Urothelium cell line (cell line): ENCODE results near the gene PPP1R12B.
"Not testable (repeated sequence)": the region's sequence is repeated elsewhere in the genome, so short reads cannot be mapped to it uniquely, and the experiment has no call there.

Experiments used
- DNase-seq: peaks from one replicate; pipeline ENCODE4 v3.0.0; 2011; ENCODE audit warnings: low spot score, mixed read lengths
- FAIRE-seq: peaks from 2 replicates; lab custom pipeline; 2011; peaks lifted over from hg19 to GRCh38; lab: Jason Lieb, UNC

PPP1R12B gene

DNA sequence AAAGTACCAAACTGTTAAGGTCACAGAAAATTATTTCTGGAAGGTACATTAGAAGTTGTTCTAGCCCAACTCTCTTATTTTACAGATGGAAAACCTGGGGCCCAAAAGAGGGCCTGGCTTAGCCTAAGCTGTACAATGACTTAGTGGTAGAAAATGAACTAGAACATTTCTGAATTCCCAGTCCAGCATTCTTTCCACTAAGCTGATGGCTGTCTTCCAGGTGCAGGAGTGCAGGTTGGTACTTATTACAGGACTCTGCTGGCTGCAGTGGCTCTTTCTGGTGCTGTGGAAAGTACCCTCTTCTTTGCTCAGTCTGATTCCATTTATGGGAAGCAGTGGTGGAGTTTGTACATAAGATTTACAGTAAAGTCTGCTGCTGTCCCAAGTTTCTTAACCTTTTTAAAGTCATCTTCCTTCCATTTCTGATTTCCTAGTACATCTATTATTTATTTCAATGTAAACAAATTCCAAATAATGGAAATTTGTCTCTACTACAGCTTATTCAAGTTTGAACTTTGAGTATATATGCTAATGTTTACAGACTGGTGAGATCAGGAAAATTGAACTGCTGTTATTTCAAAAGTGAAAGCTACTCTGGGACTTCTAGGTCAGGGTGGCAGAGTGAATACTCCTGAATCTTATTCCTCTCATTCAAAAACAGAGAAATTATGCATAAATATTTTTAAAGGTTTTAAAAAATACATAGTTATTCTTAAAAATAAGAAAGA, 171.8 kb downstream of the PPP1R12B start:
- not testable (repeated sequence) for FAIRE-seq, DNase-seq

DNA sequence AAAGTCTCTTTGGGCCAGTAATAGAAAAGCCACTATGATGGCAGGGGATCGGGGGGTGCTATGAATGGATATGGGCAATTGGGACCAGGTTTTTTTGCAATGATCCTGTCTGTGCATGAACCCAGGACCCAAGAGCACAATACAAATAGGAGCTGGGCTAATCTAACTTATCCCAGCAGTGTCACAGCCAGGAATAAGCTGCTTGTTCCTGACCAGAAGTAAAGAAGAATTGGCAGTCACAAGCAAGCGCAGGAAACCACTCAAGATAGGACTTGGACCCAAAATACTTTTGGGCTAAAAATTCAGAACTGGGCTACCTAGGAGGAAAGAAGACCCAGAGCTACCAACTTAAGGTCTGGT, 172.3 kb downstream of the PPP1R12B start:
- not testable (repeated sequence) for DNase-seq, FAIRE-seq

DNA sequence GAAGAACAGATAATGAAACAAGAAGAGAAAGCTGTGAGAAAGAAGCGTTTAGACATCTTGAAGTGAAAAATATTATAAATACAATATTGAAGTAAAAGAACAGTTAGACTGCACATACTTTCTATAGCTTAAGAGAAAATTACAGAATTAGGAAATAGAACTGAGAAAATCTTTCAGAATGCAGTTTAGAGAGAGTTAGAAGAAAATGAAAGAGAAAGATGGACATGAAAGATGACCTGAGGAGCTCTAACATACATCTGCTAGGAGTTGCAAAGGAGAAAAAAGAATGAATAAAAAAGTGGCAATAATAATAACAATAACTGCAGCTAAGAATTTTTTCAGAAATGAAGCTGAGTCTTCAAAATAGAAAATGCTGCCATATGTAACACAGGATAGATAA, 173.0 kb downstream of the PPP1R12B start:
- not testable (repeated sequence) for FAIRE-seq, DNase-seq

DNA sequence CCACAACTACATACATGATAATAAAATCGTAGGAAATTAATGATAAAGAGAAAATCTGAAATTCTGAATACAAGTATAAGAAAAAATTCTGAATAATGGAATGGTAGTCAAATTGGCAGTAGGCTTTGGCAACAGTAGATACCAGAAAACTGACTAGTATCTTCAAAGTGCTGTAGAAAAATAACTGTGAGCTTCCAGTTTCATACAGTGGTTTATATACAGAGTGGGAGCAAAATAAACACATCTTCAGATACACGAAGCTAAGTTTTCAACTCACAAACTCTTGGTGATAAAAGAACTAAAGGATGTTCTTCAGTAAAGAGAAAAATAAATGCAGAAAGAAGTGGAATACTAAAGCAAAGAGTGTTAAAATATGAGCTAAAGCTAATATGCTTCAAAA, 173.4 kb downstream of the PPP1R12B start:
- no peak for FAIRE-seq
- no peak for DNase-seq

DNA sequence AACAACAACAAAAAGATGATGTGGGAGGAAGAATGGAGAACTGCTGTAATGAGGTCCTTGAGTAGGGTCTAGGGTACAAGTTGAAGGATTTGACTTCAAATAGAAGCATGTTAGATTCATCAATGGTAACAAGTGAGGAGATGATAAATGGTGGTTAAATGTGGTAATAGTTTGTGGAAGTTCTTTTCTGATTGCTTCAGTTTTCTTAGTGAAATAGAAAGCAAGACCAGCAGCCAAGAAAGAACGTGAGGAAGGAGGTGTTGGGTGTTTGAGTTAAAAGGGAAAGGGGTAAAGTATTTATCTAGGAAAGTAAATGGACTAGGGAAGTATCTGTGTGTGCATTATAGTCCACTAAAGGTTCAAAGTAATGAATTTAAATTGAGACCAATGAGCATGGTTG, 177.6 kb downstream of the PPP1R12B start:
- DNase-seq, FAIRE-seq: not testable (repeated sequence)

DNA sequence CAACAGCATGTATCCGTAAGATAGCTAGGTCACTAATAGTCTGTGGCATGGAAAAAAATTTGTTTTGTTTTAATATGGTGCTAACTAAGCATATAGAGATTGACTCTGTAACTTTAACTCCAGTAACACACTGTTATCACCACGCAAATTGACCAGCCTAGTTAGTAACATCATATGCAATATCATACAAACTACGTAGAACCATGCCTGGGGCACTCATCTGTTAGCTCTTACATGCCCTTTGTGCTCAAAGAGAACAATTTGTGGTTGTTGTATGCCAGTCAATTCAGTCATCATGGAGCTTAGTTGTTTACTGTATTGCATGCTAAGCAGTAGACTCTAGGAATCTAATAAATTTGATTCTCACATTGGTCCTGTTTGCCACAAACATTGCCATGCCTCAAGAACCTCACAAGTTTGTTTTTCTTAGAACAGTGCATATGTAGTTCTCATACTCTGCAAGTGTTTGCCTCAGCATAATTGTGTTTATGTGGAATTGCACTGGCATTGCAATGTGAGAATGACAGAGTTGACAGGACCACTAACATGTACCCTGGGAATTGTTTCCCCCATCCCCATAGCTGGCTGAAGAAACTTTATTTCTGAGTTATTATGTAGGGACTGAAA, 179.7 kb downstream of the PPP1R12B start:
- DNase-seq: not testable (repeated sequence)

DNA sequence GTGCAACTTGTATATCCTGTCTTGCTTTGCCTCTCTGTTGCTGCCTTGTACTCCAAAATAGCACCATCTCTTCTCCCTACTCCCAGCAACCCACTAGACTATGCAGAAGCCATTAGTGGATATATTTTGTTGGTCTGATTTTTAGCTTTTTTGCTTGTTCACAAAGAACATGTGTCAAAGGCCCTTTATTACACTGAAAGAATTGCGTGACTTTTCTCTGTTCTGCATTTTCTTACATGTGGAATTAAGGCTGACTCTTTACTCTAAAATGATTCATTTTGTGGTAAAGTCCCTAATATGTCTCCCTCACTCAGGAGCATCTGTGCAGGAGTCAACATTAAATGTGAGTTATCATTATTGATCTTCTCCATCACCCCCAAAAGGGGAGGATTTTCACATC, 182.2 kb downstream of the PPP1R12B start:
- not testable (repeated sequence) for FAIRE-seq

More for the DNA sequence above, 179.7 kb downstream of the PPP1R12B start:
- FAIRE-seq: peak; percentile 88

DNA sequence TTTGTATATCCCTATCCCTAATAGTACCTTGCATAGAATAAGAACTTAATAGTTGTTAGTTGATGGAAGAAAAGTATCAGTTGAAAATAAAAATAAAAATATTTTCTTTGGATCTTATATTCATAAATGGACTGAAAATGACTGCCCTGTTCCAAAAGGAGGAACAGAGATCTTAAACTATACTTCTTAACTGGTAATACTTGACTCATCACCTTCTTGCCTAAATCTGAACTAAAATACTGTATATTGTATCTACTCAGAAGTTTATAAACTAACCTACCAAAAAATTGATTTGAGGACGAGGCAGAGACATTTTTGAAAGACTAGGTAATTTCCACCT, 182.9 kb downstream of the PPP1R12B start:
- FAIRE-seq: no peak
- DNase-seq: no peak

More for the DNA sequence above, 182.2 kb downstream of the PPP1R12B start:
- DNase-seq: not testable (repeated sequence)

DNA sequence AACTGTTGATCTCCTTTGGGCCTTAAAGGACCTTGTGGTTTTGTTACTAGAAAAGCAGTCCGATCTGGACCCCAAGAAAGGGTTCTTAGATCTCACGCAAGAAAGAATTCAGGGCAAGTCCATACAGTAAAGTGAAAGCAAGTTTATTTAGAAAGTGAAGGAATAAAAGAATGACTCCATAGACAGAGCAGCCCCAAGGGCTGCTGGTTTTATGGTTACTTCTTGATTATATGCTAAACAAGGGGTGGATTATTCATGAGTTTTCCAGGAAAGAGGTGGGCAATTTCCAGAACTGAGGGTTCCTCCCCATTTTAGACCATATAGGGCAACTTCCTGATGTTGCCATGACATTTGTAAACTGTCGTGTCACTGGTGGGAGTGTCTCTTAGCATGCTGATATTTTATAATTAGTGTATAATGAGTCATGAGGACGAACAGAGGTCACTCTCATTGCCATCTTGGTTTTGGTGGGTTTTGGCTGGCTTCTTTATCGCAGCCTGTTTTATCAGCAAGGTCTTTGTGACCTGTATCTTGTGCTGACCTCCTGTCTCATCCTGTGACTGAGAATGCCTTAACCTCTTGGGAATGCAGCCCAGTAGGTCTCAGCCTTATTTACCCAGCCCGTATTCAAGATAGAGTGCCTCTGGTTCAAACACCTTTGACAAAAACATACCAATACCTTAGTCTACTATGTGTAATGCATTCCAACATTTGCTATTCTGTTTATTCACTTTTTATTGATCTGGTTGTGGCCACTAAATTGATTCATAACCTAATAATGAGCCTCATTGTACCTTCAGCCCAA, 183.5 kb downstream of the PPP1R12B start:
- FAIRE-seq, DNase-seq: not testable (repeated sequence)

DNA sequence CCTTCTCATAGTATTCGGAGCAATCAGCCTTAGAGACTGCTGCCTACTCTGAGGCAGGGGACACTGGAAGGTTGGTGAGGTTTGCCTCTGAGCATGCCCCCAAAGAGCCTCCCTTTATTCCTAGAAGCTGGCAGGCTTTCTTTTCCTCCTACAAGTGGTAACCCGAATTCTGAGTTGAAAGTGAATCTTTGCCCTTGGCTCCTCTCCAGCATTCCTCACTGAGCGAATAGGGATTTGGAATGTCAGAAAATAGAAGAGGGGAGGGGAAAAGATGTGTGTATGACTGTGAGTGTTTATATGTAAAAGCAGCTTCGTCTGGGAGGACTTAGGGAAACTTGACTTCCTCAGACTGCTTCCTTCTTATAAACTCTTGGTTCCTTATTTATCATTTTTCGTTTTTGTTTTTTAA, 190.7 kb downstream of the PPP1R12B start:
- not testable (repeated sequence) for FAIRE-seq
- DNase-seq: peak; percentile 12

DNA sequence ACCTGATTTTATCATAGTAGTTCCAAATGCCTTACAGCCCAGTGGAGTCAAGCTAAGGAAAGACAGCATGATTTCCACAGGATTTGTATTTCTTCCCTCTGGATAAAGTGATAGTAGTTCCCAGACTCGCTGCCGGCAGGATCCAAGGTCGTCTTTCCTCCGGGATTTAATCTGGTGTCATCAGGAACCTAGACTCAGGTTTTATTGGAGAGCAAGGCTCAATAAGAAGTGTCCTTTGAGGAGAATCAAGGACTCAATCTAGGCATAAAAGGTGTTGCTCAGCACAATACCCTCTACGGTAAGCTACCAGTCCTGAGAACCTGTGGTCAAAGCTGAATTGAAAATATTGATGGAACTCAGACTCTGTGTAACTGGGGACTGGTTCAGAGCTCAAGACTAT, 191.1 kb downstream of the PPP1R12B start:
- not testable (repeated sequence) for DNase-seq, FAIRE-seq

DNA sequence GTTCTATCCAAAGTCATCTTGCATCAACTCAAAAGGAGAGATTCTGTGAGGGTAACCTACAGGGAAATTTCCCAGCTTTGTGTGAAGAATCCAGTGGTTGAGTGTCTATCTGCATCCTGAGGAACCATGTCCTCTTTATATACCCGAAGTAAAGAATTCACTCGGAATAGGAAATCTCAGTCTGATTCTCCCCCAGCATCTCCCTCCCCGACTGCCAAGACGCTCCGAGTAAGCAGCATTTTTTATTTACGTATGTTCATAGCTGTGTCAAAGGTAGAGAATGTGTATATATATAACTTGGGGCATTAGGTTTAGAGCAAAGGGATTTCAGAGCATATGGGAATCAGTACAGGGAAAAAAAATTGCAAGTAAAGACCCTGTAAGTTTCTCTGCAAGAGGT, 191.5 kb downstream of the PPP1R12B start:
- FAIRE-seq (no peak), DNase-seq (no peak)

DNA sequence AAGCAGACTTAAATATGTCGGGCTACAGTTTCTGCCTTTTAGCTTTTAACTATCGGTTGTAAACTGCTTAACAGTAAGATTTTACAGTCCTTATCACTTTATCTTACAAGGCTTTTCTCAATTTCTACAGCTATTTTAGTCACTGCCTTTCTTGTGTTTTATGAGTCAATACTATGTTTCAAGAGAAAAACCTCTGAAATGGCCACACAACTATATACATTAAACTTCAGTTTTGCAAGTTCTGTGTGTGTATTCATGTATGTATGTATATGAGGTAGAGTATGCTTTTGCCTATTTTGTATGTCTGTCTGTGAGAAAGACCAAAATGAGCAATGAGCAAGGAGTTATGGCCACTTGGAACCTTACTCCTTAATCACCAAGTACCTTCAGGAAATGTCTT, 191.9 kb downstream of the PPP1R12B start:
- DNase-seq (no peak), FAIRE-seq (no peak)

DNA sequence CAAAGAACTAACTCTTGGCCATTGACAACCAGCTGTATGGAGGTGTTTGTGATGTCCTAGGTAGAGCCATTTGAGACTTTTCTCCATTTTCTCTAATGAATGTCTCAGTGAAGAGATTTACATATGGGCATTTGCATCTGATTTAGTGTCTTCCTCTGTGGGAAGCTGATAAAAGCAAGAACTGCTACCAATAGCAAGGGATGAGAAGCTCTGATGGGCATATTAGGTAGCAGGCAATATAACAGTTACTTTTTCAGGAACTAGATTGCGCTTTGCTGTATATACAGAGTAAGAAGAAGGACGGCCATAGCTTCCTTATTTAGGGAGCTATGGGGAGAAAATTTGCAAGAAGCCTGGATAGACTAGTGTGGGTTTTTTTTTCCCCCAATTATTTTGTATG, 192.4 kb downstream of the PPP1R12B start:
- not testable (repeated sequence) for DNase-seq, FAIRE-seq

DNA sequence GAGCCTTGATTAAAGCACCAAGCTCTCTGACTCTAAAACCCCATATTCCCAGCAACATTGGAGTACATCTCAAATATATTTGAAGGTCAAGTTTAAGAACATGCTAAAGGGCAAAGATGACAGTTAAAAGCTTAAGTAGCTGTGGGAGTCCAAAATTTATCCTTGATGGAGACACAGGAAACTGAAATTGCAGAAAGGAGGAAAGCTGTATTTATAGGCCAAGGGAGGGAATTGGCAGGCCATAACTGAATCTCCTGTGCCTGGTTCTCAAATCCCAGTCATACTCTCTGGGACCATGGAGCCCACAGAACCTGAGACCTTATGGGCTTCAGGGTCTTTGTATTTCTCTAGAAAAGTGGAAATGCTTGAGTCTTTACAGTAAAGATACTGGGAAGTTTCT, 193.9 kb downstream of the PPP1R12B start:
- DNase-seq, FAIRE-seq: not testable (repeated sequence)

DNA sequence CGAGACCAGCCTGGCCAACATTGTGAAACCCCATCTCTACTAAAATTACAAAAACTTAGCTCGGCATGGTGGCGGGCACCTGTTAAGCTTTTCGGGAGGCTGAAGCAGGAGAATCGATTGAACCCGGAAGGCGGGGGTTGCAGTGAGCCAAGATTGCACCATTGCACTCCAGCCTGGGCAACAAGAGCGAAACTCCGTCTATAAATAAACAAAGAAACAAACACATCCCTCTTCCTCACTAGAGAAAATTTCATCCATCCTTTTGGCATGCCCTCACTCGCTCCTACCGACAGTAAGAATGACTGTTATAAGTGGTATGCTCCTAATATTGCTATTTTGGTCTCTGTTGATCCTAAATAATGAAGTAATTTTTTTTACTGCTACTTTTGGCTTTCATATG, 195.0 kb downstream of the PPP1R12B start:
- not testable (repeated sequence) for FAIRE-seq, DNase-seq

DNA sequence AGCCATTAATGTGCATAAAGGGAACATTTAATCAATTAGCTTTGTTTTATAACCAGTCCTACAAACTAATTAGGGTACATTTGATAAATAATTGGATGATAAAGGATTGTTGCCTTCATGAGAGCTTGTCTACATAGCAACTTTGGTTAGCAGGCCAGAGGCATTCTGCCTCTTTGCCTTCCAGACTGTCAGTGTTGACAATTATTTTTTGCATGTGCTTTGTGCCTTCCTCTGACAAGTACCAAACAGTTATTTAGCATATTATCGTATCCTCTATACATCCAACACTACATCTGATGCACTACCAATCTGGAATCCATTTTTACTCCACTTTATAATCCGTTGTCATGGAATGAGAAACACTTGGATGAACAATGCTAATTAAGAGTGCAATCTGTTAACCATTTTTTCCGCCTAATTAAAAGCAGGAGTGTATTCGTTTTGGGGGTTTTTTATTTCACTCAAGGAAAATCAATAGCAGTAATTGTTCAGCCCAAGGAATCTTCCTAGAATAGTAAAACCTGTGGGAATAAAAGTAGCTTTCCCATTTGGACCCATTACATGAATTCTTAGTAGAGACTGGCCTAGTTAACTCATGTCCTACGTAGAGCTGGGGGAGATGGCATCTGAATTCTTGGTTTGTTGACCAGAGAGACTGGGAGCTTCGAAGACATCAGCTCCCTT, 196.4 kb downstream of the PPP1R12B start:
- peak; percentile 9 for FAIRE-seq
- DNase-seq: not testable (repeated sequence)

DNA sequence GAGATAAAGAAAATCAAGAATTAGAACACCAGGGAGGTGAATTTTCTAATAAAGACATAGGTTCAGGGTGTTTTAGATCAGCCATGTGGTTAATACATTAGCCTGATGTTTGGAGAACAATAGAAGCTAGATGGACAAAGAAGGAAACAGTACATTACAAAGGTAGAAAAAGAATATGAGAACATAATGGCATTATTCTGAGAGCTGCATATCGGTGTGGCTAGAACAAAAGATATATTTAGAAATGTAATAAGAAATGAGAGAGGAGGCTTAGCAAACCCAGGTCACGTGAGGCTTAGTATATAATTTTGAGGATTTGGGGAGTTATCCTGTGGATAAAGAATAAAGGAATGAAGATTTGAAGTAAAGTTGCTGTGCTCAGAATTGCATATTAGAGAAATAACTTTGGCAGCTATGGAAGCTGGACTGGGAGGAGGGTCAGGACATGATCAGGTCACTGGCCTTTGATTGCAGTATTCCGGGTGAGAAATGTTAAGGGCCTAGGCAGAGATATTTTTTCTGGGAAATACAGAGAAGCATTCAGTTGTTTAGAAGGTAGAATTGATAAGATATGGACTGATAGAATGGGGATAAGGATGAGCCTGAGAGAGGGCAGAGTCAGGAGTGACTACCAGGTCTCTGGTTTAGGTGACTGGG, 197.3 kb downstream of the PPP1R12B start:
- not testable (repeated sequence) for FAIRE-seq, DNase-seq

DNA sequence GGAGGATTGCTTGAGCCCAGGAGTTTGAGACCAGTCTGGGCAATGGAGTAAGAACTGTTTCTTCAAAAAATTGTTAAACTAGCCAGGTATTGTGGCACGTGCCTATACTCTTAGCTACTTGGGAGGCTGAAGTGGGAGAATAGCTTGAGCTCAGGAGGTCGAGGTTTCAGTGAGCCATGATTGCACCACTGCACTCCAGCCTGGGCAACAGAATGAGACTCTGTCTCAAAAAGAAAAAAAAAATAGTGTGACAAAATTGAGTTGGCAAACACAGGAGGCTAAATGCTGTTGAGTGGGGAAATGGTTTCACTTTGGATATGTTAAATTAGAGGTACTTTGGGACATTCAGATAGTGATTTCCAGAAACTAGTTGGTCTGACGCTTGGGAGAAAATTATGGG, 197.9 kb downstream of the PPP1R12B start:
- DNase-seq, FAIRE-seq: not testable (repeated sequence)

DNA sequence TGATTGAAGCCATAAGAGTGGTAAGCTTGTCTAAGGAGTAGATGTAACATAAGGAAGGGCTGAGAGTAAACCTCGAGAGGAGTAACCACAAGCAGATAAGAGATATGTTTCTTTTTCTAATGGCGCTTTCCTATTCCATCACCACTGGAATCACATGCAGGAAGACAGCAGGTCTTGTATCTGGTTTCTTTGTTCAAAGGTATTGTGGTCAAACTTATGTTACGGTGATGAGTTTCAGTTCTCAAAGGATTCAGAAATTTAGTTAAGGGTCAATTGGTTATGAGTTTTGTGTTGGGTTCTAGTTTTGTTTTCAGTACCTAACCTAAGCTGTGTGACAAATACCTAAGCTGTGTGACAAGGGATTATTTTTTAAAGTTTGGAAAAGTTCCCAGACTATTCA, 198.3 kb downstream of the PPP1R12B start:
- not testable (repeated sequence) for FAIRE-seq, DNase-seq
